Neural progenitor cell (in vitro differentiated cells): ENCODE data around the gene AURKB.

ENCODE experiments used
- CTCF ChIP-seq: fragments of 200-600 bp; sonication (generic); IDR thresholded peaks from 2 replicates; pipeline ENCODE4 v1.5.1; 2017; ENCODE audit warnings: antibody characterized with exemption, mild to moderate bottlenecking
- EZH2 ChIP-seq: fragments of 200-600 bp; sonication (generic); IDR thresholded peaks from 2 replicates; pipeline ENCODE4 v1.6.1; 2017; ENCODE audit warnings: antibody characterized with exemption, mild to moderate bottlenecking, moderate library complexity
- EZH2phosphoT487 ChIP-seq: fragments of 200-600 bp; sonication (generic); IDR thresholded peaks from 2 replicates; pipeline ENCODE4 v1.6.1; 2017; ENCODE audit warnings: antibody characterized with exemption

GRCh38 chr17:8188263-8188839 is 22.0 kb downstream of the AURKB start:
- no peak for TF ChIP-seq CTCF
- no peak for TF ChIP-seq EZH2phosphoT487
- TF ChIP-seq EZH2, result no peak
